H4 (cell line): ENCODE measurements around the gene POLR3GL. TPM values are rescaled to one million over a fixed set of nuclear protein-coding genes. Genes with fewer than 3 reads are reported as not detected.

Experiments used
- DNase-seq: peaks from one replicate; pipeline ENCODE4 v3.0.0-alpha.2; 2015; ENCODE audit warnings: low spot score
- total RNA-seq: library from RNA; depleted of rRNA; stranded (reverse); fragments of >200 nt; shearing (Covaris generic); gene quantifications from 2 replicates; pipeline ENCODE4 v1.2.3, GENCODE V29; 2014

Gene POLR3GL
- total RNA-seq, 1 experiment from 2014 or later: 16.9 TPM

- DNase-seq: no peak
Measured at GRCh38 chr1:145974721-145975120, 10.2 kb downstream of the POLR3GL start.

- DNase-seq: no peak
Measured at GRCh38 chr1:145975216-145975615, 10.7 kb downstream of the POLR3GL start.

GRCh38 chr1:145977016-145977415, 12.5 kb downstream of the POLR3GL start:
- DNase-seq: no peak

- DNase-seq: peak; percentile 87
Measured at GRCh38 chr1:145977486-145978470, 13.3 kb downstream of the POLR3GL start.

GRCh38 chr1:145978471-145978853, 14.0 kb downstream of the POLR3GL start:
- DNase-seq: no peak

GRCh38 chr1:145978854-145979745, 14.6 kb downstream of the POLR3GL start:
- DNase-seq: peak; percentile 100

GRCh38 chr1:145979746-145980456, 15.4 kb downstream of the POLR3GL start:
- no peak for DNase-seq

- no peak for DNase-seq
Measured at GRCh38 chr1:145980457-145980994, 16.0 kb downstream of the POLR3GL start.

GRCh38 chr1:145982010-145982723, 17.7 kb downstream of the POLR3GL start:
- no peak for DNase-seq

GRCh38 chr1:145983206-145983675, 18.8 kb downstream of the POLR3GL start:
- no peak for DNase-seq

- DNase-seq: no peak
Measured at GRCh38 chr1:145983960-145984830, 19.7 kb downstream of the POLR3GL start.

- no peak for DNase-seq
Measured at GRCh38 chr1:145985129-145985501, 20.6 kb downstream of the POLR3GL start.

GRCh38 chr1:145985502-145986439, 21.3 kb downstream of the POLR3GL start:
- DNase-seq: peak; percentile 81

- DNase-seq: no peak
Measured at GRCh38 chr1:145986551-145986950, 22.1 kb downstream of the POLR3GL start.

GRCh38 chr1:145987926-145988325, 23.4 kb downstream of the POLR3GL start:
- DNase-seq: no peak

- DNase-seq: no peak
Measured at GRCh38 chr1:145988773-145989172, 24.3 kb downstream of the POLR3GL start.

GRCh38 chr1:145990249-145990855, 25.9 kb downstream of the POLR3GL start:
- no peak for DNase-seq
